ENCODE results near the gene SLC25A10.
"Not testable (repeated sequence)": the region's sequence is repeated elsewhere in the genome, so short reads cannot be mapped to it uniquely, and the experiment has no call there.

The SLC25A10 gene, protein sequence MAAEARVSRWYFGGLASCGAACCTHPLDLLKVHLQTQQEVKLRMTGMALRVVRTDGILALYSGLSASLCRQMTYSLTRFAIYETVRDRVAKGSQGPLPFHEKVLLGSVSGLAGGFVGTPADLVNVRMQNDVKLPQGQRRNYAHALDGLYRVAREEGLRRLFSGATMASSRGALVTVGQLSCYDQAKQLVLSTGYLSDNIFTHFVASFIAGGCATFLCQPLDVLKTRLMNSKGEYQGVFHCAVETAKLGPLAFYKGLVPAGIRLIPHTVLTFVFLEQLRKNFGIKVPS

DNA sequence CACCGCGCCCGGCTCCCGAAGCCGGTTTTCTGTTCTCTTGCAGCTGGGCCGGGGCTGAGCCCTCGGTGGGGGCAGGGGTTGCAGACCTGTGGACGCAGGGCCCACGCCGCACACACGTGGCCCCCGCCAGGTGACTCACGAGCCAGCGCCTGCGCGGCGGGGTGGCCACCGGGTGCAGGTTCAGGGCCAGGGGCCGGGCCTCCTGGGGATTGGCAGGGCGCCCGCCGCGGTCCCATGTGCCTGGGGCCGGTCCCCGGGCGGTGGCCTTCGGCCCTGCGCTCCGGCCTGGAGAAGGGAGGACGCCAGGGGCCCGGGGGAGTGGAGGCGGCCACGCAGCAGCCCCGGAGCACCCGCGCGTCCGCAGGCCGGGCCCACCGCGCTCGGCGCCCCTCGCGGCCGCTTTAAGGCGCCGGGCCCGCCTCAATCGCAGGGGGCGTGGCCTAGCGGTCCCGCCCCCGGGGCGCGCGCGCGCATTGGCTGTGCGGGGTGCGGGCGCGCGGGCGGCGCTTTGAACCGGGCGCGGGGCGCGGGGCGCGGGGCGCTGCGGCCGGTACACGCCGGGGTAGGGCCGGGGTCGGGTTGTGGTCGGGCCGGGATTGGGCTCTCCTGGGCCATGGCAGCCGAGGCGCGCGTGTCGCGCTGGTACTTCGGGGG is at the start of gene SLC25A10:
TSS of gene SLC25A10 (plus strand) at position 471 of the 654 bp plus-strand sequence. CDS start at position 614, 143 bp downstream.
- peak; percentile 64 to 85 (median 76) for DNase-seq (ENCODE audit: low read depth in 3 of 3)

DNA sequence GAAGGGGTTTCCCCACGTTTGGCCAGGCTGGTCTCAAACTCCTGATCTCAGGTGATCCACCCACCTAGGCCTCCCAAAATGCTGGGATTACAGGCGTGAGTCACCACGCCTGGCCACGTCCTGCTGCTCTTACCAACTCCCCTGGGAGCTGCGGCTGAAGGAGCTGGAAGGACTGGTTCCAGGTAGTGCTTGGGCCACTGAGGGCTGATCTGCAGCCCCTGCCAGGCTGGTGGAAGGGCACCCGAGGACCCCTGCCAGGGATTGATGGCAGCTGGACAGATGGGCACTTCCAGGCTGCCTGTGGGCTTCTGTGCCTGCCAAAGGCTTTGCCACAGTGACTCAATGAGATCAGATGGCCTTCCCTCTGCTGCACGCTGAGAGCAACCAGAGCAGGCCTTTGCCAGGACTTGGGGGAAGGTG is 48.0 kb upstream of the SLC25A10 start:
- DNase-seq (ENCODE audit: low read depth in 3 of 3) = no peak

DNA sequence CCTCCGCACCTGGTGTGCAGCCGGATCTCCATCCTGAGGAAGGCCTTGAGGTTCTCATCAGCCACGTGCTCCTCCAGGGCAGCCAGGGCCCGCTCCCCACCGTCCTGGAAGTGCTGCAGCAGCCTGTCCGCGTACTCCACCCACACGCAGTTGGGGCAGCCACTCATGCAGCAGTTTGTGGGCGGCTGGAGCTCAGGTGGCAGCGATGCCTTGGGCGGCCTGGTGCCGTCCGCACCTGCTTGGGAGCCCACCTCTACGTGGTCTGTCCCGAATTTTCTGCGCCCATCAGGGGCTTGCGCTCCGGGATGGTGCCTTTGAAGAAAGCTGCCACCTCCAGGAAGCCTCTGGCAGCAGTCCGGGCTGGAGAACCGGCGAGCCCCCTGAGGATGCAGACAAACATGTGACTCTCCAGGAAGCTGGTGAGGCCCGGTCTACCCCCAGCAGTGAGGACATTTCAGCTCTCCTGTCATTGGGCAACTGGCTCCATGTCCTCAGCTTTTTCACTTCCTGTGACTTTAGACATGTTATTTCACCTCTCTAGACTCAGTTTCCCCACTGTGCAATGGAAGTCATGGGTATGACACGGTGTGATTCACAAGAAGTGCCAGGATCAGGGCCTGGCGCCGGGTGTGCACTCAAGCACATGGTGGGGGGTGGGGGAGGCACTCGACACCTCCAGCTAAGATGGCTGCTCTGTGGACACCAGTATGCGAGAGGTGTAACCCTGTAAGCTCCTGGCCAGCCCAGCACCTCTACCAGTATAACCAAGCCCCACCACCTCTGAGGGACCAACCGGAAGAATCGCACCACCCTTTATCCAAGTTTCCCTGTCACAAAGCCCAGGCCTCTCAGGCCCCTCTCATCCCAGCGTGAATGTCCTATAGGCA is 46.6 kb upstream of the SLC25A10 start:
- DNase-seq (ENCODE audit: low read depth in 3 of 3) = peak; percentile 41 to 70 (median 47)

DNA sequence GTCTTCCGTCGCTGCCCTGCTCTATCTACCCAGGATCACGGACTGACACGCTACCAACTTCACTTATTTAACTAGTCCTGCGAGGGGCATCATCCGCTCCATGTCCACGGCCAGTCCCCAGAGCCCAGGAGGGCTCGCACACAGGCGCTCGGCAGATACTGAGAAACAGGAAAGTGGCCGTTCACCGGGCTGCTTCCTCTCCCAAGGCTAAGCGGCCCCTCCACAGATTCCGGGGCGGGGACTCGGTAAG is 46.1 kb upstream of the SLC25A10 start:
- no peak for DNase-seq (ENCODE audit: low read depth in 3 of 3)

DNA sequence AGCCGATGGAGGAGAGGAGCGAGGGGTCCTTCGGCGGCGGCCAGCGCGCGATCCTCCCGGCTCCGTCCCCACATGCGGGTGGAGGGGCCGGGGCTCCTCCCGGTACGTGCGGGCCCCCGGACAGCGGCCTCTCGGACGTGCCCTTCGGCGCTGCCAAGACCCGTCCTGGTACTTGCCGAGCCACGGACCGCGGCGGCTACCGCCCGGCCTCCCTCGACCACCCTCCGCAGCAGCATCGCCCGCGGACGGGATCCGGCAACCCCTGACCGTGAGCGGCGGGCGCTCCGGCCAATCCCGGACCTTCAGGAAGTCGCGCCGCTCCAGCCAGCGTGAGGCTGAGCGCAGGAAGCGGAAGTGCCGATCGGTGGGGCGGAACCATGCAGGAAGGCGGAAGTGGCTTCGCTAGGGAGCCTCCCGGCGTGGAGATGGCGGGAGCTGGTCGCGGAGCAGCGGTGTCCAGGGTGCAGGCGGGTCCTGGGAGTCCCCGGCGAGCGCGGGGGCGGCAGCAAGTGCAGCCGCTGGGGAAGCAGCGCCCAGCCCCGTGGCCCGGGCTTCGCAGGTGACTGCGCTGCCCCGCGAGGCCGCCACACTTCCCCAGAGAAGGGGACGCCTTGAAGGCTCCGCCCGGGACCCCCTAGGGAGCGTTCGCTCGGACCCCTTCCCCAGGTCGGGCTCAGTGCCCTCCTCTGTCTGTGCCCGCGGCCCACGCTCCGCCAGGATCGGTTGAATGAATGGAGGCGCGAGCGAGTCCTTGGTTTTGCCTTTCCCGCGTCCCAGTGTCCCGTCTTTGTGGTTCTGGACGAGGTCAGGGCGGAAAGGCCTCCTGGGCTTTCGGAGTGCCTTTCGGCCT is 45.5 kb upstream of the SLC25A10 start, which contains the start of the genes CCDC137 and OXLD1:
TSS of gene CCDC137 (plus strand) at position 396 of the 850 bp plus-strand sequence. CDS start at position 426, 30 bp downstream.
TSS of gene OXLD1 (minus strand) at position 264 of the 850 bp plus-strand sequence. CDS start at position 236, 28 bp downstream.
- DNase-seq (ENCODE audit: low read depth in 3 of 3) = peak; percentile 85 to 94 (median 87)

DNA sequence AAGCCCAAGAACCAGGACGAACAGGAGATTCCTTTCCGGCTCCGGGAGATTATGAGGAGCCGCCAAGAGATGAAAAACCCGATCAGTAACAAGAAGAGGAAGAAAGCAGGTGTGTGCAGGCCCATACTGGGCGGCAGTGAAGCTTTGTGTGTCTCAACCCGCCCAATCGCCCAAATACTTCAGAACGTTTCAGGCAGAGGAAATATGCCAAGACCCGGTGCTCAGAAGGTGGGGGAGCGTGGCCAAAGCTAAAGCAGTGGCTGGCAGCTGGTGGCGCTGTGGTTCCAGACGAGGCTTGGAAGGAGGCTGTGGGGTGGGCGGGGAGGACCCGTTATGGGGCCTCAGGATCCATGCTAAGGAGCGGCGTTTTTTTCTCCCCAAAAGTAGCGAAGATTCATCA is 44.3 kb upstream of the SLC25A10 start:
- DNase-seq (ENCODE audit: low read depth in 3 of 3) = no peak

DNA sequence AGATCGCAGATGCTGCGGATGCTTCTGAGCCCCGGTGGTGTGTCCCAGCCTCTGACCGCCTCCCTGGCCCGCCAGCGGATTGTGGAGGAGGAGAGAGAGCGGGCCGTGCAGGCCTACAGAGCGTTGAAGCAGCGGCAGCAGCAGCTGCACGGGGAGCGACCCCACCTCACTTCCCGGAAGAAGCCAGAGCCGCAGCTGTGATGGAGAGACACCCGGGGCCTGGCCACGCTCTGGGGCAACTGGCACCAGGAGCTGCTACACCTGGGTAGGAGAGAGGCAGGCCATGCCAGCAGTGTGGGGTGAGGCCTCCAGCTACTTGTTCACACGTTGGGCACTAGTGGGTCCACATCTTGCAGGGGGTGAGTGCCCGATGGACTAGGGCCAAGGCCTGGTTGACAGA is 39.6 kb upstream of the SLC25A10 start:
- no peak for DNase-seq (ENCODE audit: low read depth in 3 of 3)

DNA sequence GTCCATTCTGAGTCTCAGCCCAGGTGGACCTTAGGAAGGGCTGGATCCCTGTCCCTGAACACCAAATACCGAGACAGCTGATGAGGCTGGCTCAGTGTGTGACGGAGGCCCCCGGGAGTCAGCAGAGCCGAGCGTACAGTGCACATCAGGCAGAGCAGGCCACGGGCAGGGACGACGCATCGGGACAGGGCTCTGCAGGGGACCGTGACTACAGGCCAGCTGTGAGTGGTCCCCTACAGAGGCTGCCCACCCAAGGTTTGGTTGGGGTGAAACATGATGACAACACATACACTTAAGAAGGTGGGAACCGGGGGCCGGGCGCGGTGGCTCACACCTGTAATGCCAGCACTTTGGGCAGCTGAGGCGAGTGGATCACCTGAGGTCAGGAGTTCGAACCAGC is 39.1 kb upstream of the SLC25A10 start:
- DNase-seq (ENCODE audit: low read depth in 3 of 3) = no peak

DNA sequence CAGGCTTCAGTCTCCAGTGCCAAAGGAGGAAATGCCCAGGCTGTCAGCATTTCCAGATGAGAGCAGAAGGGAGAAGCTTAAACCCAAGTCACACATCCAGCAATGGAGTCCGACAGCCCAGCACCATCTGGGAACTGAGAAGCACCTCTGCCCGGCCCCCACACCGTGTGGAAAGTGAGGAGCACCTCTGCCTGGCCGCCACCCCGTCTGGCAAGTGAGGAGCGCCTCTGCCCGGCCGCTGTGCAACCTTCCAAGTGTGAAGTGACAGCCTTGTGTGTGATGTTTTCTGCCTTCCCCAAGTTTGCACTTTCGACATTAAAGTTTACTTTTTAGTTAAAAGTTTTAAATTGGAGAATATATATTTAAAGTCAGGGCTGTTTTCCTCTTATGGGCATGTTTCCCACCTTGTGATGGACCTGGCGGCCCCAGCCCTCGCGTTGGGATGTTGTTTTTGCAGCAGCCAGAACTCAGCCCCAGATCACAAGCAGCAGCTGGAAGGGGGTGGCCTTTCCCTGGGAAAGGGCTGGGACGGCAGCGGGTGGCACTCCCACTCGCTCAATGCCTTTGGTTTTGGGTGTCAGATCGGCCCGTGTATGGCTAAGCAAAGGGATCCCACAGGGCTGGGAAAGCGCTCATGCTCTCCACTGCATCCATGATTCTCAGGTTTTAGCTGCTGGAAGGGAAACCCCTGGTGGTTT is 38.4 kb upstream of the SLC25A10 start:
- no peak for DNase-seq (ENCODE audit: low read depth in 3 of 3)

DNA sequence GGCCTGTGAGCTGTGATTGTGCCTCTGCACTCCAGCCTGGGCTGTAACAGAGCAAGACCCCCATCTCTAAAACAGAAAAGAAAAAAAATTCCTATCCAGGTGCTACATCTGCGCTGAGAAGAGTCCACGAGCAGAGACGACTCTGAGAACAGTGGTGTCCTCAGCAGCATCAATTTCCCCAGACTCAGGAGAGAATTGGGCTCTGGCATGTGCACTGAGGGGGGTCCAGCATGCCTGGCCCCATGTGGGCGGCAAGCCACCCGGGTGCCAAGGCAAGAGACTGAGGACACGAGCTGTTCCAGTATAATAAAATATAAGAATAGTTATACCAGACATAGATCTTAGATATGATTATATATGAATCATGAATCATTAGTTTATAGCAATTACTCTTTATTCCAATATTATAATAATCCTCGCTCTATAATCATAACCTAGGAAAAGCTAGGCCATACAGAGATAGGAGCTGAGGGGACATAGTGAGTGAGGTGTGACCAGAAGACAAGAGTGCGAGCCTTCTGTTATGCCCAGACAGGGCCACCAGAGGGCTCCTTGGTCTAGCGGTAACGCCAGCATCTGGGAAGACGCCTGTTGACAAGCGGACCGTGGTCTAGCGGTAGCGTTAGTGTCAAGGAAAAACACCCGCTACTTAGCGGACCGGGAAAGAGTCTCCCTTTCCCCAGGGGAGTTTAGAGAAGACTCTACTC is 36.4 kb upstream of the SLC25A10 start:
- not testable (repeated sequence) for DNase-seq (ENCODE audit: low read depth in 3 of 3)

DNA sequence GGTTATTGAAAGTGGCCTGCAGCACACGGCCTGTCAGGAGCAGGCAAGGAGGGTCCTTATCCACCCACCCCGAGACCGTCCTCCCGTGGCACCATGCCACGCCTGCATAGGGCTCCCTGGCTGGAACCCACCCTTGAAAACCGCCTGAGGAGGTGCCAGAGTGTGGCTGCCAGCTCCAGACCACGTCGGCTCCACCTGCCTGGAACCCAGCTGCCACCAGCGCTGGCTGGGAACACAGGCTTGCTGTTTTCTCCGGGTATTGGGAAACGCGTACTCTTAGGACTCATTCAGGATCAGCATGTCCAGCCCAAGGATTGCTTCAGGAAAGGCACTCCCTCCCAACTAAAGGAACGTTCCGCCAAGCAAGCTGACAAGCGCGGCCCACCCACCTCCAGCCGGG is 35.2 kb upstream of the SLC25A10 start:
- no peak for DNase-seq (ENCODE audit: low read depth in 3 of 3)

DNA sequence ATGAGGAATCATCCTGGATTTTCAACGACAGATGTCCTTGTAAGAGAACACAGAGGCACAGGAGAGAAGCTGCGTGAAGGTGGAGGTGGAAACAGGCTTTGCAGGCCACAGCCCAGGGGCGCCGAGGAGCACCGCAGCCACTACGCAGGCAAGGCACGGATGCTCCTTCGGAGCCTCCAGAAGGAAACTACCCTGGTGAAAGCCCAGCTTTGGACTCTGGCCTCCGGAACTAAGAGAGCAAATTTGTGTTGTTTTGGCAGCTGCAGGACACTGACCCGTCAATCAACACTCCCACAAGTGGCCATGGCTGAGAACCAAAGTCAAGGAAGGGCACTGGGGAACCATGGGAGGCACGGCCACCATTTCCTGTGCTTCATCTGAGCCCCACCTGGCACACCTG is 31.9 kb upstream of the SLC25A10 start:
- no peak for DNase-seq (ENCODE audit: low read depth in 3 of 3)

DNA sequence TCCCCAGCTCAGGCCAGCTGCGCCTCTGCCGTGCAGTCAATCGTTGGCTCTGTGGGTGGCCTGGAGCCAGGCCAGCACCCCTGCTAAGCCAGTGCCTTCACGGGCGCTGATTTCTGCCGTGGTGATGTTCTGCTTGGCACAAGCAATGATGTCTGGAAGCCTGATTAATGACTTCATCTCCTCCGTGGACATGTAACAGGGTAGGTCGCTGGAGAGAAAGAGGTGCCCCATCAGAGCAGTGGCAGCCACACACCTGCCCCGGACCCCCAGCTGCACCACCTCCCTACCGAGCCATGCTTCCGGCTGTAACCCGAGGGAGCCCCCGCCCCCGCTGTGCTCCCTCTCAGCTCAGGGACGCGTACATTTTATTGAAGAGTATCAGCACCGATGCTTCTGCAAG is 30.4 kb upstream of the SLC25A10 start:
- DNase-seq (ENCODE audit: low read depth in 3 of 3) = no peak

DNA sequence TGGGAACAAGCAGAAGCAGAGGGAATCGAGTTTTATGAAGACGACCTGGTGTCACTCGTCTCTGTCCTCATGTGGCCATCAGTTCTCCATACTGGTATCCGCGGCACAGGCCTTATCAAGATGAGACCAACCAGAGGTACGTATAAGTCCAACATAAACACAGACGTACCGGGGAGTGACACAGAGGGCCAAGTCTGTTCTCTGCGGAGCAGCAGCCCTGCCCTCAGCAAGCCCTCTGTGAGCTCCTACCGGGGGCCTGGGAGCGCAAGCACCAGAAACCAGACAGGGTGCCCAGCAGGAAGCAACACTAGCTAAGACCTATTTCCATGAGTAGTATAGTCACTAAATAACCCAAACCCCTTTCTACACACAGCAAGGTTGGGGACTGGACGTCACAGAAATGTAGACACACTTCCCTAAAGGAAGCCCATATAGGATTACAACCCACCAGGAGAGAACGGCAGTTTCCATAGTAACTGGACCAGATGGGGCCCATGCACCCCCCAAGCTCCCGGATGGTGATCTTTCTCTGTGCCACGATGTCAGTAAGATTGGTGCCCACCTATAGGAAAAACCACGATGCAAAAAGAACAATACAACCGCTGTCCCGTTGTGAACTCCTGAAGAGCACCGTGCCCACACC is 29.4 kb upstream of the SLC25A10 start:
- DNase-seq (ENCODE audit: low read depth in 3 of 3) = no peak

DNA sequence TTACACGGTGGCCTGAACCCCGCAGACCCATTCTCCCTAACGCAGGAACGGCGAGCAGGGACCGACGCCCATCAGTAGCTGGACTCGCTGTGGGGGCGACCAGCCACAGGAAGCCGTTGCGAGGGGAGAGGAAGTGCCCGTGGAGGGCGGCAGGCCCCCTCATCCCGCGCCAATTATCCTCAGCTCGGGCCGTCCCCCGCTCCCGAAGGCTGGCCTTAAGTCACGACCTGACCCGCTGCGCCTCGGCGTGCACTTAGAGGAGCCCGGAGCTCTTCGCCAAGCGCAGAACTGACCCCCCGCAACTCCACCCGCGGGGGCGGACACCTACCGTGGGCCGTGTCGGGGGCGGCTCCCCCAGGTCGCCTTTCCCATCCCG is 28.9 kb upstream of the SLC25A10 start:
- DNase-seq (ENCODE audit: low read depth in 3 of 3) = no peak

DNA sequence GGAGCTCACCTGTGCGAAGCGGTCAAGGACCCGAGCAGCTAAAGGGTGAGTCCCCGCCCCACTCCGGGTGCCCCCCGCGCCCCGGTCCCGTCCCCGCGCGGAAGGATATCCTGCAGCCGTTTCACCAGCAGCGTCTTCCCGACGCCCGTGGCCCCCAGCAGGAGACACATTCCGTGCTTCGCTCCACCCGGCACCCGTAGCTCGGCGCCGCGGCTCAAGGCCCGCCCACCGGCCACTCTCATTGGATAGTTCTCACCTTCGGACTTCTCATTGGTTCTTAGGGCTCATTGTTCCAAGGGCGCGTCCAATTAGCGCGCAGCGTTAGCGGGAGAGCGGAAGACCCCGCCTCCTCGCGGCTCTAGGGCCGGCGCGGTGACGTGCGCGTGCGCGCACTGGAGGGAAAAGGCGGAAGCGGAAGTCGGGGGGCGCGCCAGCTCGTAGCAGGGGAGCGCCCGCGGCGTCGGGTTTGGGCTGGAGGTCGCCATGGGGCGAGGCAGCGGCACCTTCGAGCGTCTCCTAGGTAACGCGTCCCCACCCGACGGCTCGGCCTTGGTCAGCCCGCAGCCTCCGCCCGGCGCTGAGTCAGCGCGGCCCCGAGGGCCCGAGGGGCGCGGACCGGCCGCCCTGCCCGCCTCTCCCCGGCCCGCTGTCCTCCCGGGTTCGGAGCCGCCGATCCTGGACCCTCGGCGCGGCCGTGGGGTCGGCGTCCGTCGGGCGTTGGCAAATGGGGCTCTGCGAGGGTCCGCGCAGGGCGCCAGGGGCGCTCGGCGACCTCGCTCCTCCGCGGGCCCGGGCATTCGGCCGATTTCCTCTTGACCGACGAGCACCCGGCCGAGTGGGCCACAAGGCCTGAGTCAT is 28.3 kb upstream of the SLC25A10 start, which contains the start of the genes ARL16 and HGS:
TSS of gene ARL16 (minus strand) at position 214 of the 858 bp plus-strand sequence. CDS start at position 170, 44 bp downstream.
TSS of gene HGS (plus strand) at position 428 of the 858 bp plus-strand sequence. CDS start at position 484, 56 bp downstream.
- peak; percentile 95 to 97 (median 95) for DNase-seq (ENCODE audit: low read depth in 3 of 3)

DNA sequence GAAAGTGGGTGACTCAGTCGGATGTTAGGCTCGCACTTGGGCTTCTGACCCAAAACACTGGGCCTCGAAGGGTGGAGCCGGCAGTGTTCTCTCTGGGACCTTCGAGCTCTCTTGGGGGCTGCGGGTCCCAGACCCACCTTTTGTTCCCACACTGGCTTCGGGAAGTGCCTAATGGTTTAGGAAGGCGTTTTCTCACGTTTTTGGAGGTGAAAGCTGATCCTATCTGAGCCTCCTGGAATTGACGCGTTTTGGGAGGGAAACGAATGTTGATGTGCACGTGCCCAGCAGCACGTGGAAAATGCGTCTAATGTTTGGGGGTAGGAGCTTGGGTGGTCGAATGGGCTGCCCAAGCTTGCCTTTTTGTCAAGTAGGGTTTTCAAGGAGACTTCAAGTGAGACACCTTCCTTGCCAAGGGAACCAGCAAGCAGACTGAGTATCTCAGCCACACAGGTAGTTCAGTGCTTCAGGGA is 27.6 kb upstream of the SLC25A10 start:
- DNase-seq (ENCODE audit: low read depth in 3 of 3) = no peak

DNA sequence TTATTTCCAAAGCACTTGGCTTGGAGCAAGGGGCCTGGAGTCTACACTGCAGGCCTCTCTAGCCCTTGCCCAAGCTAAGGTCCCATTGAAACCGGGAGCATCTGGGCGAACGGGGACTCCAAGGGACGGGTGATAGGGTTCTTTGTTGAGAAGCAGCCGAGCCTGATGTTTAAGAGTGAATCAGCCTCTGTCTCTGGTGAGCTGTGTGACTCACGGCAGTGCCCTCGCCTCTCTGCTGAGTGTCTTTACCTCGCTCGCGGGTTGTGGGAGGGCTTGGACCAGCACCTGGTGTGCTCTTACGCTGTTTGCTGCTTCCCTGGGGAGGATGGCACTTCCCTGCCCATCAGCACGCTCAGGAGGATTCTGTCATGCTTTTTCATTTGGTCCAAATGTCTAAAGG is 27.0 kb upstream of the SLC25A10 start:
- peak; percentile 31 to 61 (median 45) for DNase-seq (ENCODE audit: low read depth in 3 of 3)
